NCI-H2081 treated with DMSO at 0.1 percent for 48 hours (cell line): ENCODE data around the gene EXOSC10.
"Not testable (repeated sequence)": the region's sequence is repeated elsewhere in the genome, so short reads cannot be mapped to it uniquely, and the experiment has no call there.

ENCODE experiments used
- DNase-seq: peaks from one replicate; lab custom pipeline; 2025; lab: John Stamatoyannopoulos, UW

The EXOSC10 gene

DNA sequence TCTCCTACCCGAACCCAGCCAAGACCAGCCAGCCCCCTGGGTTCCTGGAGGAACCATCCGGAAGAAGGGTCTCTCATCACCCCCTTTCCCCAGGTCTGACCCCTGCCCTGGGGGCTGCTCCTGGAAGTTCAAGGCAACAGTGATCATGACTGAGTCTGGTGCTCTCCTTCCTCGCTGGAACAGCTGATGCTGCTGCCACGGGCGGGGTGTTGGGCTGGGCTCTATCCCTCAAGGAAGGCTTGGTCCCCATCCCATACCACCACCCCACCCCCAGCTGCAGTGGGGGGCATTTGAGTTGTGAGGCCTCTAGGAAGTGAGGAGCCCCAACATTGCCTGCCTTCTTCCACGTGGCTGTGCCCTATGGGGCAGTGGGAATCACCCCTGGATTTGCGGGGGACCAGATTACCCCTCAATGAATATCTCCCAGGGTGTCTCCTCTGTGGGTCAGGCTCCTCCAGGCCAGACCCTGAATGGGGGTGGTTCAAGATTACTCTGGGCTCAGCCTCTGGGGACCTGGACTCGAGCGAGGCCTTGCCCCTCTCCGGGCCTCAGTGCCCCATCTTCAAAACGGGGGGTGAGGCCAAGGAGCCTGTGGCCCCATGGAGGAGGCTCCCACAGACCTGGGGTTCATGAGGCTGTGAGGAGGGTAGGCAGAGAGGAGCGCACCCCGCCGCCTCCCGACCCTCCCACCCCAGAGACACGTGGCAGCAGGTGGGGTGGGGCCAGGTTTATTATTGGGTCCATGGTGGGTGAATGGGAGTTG is 55.4 kb downstream of the EXOSC10 start:
- DNase-seq: no peak

DNA sequence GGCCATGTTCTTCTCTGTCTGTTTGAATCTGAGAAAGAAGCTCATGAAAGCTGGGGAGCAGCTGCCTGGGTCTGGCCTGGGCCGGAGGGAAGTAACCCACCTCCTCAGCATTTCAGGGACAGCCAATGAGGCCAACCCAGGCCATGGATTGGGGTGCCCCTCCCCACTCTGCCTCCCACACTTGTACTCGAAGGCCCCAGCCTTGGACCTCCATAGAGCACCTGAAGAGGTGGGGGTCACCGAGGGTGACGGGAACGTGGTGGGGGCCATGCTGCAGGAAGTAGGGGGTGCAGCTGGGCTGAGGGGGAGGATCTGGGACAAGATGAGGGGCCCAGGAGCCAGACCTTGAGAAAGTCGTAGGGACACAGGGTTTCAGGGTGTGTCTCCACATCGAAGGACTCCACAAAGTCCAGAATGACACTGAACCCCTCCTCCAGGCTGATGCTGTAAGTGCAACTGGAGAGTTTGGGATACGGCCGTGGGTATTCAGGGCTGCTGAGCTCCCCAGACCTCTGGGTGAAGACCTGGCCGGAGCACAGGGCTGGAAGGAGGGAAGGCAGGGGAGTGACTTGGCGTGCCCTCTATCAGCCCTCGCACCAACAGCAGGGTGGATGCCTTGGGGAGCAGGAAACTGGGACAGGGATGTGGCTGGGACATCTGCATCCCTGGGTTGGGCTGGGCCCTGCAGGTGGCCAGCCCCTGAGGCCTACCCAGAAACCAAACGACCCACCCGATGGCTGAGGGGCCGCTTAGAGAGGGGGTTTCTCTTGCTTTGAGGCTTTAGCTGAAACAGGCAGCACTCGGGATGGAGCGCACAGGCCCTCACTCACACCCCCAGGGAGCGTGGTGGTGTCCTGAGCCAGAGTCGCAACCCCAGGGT is 56.4 kb downstream of the EXOSC10 start:
- DNase-seq: no peak

DNA sequence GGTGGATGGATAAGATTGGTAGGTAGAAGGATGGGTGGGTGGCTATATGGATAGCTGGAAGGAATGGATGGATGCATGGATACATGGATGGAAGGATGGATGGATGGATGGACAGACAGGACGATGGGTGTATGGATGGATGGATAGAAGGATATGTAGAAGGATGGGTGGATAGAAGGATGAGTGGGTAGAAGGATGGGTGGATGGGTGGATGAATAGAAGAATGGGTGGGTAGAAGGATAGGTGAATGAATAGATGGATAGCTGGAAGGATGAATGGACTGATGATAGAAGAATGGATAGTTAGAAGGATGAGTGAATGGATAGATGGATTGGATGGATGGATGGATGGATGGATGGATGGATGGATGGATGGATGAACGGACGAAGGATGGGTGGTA is 57.6 kb downstream of the EXOSC10 start:
- no peak for DNase-seq

DNA sequence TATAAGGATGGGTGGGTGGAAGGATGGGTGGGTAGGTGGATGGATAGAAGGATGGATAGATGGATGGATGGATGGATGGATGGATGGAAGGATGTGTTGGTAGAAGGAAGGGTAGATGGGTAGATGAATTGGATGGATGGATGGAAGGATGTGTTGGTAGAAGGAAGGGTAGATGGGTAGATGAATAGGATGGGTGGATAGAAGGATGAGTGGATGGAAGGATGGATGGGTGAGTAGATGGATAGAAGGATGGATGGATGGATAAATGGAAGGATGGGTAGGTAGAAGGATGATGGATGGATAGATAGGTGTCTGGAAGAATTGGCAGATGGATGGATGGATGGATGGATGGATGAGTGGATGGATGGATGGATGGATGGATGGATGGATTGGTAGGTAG is 58.6 kb downstream of the EXOSC10 start:
- DNase-seq: no peak

DNA sequence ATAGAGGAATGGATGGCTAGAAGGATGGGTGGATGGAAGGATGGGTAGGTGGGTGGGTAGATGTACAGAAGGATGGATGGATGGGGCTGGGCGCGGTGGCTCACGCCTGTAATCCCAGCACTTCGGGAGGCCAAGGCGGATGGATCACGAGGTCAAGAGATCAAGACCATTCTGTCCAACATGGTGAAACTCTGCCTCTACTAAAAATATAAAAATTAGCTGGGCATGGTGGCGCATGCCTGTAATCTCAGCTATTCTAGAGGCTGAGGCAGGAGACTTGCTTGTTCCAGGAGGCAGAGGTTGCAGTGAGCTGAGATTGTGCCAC is 59.6 kb downstream of the EXOSC10 start:
- not testable (repeated sequence) for DNase-seq

DNA sequence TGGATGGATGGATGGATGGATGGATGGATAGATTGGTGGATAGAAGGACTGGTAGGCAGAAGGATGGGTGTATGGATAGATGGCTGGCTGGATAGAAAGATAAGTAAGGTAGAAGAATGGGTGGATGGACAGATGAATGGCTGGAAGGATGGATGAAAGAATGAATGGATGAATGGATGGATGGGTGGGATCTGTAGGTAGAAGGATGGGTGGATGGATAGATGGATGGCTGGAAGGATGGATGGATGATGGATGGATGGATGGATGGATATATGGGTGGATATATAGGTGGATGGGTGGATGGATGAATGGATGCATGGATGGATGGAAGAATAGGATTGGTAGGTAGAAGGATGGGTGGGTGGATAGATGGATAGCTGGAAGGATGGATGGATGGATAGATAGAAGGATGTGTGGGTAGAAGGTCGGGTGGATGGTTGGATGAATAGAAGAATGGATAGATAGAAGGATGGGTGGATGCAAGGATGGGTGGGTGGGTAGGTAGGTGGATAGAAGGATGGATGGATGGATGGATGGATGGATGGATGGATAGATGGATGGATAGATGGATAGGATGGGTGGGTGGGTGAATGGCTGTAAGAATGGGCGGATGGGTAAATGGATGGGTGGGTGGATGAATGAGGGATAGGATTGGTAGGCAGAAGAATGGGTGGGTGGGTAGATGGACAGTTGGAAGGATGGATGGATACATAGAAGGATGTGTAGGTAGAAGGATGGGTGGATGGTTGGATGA is 60.1 kb downstream of the EXOSC10 start:
- no peak for DNase-seq

DNA sequence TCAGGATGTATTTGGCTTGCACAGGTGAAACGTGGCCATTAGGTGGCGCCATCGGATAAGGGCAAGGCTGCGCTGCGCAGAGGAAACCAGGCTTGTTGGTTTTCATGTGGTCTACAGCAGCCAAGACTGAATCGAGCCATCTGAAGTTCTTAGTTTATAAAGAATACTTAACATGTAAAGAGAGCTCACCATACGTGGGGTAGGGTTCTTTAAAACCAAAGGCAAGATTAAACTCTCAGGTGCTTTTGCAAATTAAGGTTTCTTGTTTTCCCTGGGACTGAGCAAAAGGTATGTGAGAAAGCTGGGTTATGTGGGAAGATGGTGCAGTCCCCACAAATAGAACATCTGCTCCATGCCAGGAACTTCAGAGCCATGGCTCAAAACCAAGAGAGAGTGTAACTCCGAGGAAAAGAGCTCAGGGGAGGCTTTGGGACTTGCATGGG is 61.9 kb downstream of the EXOSC10 start:
- peak; percentile 52 for DNase-seq

DNA sequence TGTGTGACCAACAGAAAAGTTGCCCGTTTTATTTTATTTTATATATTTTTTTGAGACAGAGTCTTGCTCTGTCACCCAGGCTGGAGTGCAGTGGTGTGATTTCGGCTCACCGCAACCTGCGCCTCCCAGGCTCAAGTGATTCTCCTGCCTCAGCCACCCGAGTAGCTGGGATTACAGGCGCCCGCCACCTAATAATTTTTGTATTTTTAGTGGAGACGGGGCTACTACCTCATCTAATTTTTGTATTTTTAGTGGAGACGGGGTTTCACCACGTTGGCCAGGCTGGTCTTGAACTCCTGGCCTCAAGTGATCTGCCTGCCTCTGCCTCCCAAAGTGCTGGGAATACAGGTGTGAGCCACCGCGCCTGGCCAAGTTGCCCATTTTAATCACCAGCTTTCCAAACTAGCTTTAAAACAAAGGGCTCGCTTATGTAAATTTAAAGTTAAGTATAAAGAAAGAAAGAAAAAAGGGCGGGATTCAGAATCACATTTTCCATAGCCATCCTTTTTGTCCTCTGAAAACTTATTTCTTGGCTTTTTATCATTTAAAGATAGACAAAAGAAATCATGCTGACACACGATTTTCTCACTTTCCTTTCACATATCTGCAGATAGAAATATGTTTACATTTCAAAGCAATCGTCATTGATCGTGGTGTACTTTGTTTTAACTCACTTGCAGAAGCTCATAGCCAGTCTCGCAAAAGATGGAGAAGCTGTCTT is 62.5 kb downstream of the EXOSC10 start:
- DNase-seq: not testable (repeated sequence)

DNA sequence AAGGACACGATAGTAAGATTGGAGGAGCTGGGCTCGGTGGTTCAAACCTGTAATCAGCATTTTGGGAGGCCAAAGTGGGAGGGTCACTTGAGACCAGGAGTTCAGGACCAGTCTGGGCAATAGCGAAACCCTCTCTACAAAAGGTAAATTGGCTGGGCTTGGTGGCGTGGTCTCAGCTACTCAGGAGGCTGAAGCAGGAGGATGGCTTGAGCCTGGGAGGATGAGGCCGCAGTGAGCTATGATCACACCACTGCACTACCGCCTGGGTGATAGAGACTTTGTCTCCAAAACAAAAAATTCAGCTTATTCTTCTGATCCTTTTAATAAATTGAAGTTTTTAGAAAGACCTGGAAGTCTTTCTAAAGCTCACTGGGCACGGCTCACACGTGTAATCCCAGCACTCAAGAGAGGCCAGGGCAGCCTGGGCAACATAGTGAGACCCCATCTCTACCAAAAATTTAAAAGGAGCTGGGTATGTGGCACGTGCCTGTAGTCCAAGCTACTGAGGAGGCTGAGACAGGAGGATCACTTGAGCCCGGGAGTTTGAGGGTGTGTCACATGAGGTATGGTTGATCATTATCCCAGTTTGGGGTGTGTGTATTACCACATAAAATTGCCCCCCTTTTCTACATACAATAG is 67.9 kb downstream of the EXOSC10 start:
- no peak for DNase-seq

DNA sequence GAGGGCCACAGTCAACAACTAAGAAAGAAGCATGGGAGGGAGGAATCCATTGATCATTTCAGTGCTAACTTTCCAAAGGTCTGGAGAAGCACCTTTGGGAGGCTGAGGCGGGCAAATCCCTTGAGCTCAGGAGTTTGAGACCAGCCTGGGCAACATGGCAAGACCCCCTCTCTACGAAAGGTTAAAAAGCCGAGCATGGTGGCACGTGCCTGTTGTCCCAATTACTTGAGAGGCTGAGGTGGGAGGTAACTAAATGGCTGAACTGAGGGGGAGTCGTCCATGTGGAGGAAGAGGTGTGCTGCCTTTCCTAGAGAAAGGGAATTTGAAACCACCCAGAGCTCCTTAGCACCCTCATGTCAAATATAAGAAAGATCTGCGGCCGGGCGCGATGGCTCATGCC is 68.8 kb downstream of the EXOSC10 start:
- no peak for DNase-seq

DNA sequence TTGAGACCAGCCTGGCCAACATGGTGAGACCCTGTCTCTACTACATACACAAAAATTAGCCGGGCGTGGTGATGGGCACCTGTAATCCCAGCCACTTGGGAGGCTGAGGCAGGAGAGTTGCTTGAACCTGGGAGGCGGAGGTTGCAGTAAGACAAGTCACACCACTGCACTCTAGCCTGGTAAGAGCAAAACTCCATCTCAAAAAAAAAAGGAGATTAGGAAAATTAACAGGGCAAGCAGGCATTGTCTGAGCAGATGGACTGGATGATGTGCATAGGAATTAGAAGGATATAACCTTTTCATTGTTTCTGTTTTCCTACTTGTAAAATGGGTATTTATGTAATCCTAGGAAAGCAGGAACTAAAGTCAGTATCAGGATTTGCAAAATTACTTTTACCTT is 71.7 kb downstream of the EXOSC10 start:
- DNase-seq: no peak

DNA sequence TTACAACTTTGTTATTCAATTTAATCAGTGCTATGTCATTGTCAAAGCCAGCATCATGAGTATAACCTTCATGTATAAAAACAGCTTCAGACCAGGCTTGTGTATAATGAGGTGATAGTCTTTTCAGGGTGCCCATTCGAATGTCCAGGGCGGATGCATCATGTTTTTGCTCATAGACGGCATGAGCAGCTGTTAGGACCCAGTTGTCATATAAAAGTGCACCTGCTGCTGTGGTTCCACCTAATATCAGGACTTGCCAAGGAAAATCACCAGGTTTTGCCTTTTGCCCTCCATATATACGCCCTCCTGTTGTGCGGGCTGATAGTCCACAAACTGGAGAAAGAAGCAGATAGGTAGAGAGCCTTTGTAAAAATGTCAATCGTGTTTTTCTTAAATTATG is 72.4 kb downstream of the EXOSC10 start:
- no peak for DNase-seq

DNA sequence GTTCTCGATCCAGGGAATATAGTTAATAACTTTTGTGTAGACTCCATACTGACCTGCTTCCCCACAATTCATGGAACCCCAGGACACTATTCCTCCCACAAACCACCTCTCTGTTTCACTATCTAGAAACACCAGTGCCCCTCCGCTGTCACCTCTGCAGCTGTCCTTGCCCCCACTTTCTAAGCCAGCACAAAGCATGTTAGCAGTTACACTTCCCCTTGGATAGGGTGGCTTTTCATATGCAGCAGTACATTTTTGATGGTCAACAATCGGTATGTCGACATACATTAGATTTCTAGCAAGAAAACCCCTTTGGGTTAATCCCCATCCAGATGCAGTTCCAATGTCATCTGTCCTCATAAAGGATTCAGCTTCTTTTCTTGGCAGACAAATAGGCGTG is 72.8 kb downstream of the EXOSC10 start:
- no peak for DNase-seq

DNA sequence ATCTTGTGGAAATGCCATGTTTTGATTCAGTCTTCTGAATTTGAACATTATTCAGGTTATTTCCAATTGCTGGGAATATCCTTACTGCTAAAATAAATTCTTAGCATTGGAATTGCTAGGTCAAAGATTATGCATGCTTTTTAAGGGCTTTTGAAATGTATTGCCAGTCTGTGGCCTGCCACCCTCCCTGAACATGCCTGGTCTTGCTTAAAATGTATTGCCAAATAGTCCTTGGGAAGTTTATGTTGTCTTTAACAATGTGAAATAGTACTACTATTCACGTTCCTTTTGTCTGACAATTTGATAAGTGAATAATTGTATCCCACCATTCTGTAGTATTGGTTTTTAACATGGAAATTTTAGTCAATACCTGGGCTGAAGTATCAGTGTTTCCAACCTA is 73.6 kb downstream of the EXOSC10 start:
- no peak for DNase-seq

DNA sequence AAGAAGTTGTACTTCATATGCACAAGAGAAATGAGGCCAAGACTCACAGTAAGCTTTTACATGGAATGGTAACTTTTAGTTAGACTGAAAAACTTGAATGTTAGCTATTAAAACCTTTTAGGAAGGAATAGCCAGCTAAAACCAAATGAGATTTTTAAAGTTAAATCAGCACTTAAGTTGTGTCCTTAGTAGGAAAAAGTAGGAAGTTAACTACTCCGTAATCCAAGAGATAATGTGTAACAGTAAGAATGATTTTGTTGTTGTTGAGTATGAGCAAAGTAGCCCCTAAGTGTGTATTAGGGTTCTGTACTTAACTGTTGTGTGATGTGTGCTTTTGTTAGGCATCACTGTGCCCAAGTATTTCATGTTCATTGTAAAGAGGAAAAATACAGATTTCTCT is 74.1 kb downstream of the EXOSC10 start:
- DNase-seq: no peak

DNA sequence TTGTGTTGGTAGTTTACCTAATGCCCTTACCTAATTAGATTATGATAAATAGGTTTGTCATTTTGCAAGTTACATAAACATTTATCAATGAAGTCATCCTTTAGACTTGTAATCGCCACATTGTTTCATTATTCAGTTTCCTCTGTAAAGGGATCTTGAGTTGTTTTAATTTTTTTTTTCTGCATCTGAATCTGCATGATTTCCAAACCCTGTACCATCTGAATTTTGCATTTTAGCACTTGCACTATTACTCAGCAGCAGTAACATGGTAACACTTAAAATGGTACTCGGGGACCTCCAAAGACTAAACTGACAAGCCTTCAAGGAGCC is 74.8 kb downstream of the EXOSC10 start:
- no peak for DNase-seq

DNA sequence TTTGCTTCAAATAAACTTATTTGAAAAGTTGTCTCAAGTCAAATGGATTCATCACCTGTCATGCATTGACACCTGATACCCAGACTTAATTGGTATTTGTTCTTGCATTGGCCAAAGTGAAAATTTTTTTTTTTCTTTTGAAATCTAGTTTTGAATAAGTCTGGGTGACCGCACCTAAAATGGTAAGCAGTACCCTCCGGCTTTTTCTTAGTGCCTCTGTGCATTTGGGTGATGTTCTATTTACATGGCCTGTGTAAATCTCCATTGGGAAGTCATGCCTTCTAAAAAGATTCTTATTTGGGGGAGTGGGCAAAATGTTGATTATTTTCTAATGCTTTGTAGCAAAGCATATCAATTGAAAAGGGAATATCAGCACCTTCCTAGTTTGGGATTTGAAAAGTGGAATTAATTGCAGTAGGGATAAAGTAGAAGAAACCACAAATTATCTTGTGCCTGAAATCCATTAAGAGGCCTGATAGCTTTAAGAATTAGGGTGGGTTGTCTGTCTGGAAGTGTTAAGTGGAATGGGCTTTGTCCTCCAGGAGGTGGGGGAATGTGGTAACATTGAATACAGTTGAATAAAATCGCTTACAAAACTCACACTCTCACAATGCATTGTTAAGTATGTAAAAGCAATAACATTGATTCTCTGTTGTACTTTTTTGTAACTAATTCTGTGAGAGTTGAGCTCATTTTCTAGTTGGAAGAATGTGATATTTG is 75.4 kb downstream of the EXOSC10 start:
- DNase-seq: no peak

DNA sequence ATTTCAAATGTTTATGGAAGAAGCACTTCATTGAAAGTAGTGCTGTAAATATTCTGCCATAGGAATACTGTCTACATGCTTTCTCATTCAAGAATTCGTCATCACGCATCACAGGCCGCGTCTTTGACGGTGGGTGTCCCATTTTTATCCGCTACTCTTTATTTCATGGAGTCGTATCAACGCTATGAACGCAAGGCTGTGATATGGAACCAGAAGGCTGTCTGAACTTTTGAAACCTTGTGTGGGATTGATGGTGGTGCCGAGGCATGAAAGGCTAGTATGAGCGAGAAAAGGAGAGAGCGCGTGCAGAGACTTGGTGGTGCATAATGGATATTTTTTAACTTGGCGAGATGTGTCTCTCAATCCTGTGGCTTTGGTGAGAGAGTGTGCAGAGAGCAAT is 76.5 kb downstream of the EXOSC10 start:
- DNase-seq: no peak

DNA sequence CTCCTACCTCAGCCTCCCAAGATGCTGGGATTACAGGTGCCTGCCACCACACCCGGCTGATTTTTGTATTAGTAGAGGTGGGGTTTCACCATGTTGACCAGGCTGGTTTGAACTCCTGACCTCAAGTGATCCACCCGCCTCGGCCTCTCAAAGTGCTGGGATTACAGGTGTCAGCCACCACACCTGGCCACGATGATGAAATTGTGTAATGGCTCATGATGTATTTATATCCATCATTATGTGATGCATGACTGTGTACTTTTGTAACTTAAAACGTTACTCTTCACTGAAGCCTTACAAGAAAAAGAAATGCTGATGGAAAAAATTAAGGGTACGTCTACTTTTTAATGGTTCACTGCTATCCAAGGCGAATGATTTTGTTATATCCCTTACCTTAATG is 79.7 kb downstream of the EXOSC10 start:
- no peak for DNase-seq

DNA sequence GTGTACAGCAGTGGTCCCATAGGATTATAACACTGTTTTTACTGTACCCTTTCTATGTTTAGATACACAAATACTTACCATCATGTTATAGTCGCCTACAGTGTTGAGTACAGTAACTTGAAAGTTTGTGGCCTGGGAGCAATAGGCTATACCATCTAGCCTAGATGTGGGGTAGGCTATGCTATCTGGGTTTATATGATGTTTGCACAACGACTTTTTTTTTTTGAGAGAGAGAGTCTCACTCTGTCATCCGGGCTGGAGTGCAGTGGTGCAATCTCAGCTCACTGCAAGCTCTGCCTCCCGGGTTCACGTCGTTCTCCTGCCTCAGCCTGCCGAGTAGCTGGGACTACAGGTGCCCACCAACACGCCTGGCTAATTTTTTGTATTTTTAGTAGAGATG is 80.3 kb downstream of the EXOSC10 start:
- DNase-seq: not testable (repeated sequence)
